ENCODE results near the gene TRIM63. TPM values are rescaled to one million over a fixed set of nuclear protein-coding genes. Genes with fewer than 3 reads are reported as not detected.
A peak's percentile ranks its signal among the peaks of the same experiment; 100 is the strongest.

The TRIM63 gene
- total RNA-seq, 6 donors from 2014 or later: 0.26 to 0.61 (median 0.34) TPM; not detected in 3

DNA sequence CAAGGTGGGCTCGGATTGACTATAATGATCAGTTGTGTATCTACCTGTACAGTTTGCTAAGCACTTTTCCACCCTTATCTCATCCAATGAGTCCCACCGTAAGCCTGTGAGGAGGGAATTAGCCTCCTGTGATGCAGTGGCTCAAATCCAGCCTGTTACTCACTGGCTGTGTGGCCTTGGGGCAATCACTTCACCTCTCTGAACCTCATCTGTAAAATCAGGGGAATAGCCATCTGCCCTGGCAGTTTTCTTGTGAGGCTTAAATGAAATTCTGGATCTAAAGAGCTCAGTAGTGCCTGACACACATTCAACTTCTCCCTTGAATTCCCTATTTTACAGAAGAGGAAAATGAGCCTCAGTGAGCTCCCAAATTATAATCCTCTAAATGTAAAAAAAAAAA, 53.3 kb downstream of the TRIM63 start:
- H3K4me3 ChIP-seq: no peak overlapping the region
- H3K9me3 ChIP-seq: no peaks in the 10 kb centered on the region
- ATAC-seq (ENCODE audit: low FRiP score in 2 of 2) (no peak), DNase-seq (no peak)
- H3K27ac ChIP-seq: no peak overlapping the region
- H3K27me3 ChIP-seq: no peaks in the 10 kb centered on the region
- TF ChIP-seq POLR2A (IDR thresholded peaks at IDR 0.05) (no peak), POLR2AphosphoS5 (IDR thresholded peaks at IDR 0.05) (no peak), EP300 (IDR thresholded peaks at IDR 0.05) (no peak)
- TF ChIP-seq, protein P1, sequence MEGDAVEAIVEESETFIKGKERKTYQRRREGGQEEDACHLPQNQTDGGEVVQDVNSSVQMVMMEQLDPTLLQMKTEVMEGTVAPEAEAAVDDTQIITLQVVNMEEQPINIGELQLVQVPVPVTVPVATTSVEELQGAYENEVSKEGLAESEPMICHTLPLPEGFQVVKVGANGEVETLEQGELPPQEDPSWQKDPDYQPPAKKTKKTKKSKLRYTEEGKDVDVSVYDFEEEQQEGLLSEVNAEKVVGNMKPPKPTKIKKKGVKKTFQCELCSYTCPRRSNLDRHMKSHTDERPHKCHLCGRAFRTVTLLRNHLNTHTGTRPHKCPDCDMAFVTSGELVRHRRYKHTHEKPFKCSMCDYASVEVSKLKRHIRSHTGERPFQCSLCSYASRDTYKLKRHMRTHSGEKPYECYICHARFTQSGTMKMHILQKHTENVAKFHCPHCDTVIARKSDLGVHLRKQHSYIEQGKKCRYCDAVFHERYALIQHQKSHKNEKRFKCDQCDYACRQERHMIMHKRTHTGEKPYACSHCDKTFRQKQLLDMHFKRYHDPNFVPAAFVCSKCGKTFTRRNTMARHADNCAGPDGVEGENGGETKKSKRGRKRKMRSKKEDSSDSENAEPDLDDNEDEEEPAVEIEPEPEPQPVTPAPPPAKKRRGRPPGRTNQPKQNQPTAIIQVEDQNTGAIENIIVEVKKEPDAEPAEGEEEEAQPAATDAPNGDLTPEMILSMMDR (IDR thresholded peaks at IDR 0.05): no peak
- H3K4me1 ChIP-seq: peaks cover 2 to 28% (median 22%) of the 10 kb centered on the region in 4 donors
- WGBS, 2 donors: 93 to 94% methylated on average over 2 of the region's 2 CpGs
- H3K36me3 ChIP-seq: no peaks in the 10 kb centered on the region

DNA sequence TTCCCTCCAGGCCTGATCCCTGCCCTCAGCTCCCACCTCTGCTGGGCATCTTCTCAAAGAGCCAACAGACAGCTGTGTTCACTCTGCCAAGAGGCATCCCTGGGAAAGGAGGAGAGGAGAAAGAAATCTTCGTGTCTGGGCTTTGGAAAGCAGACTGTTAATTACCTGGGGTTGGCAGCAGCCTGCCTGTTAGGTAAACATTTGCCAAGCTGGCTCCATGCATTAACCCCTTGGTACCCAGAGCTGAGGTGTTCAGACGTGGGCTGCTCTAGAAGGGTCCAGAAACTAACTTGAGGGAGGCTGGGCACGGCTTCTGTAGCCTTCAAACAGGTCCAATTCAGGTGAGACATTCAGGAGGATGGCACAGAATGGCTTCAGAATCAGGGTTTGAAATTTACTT, 54.6 kb downstream of the TRIM63 start:
- no peaks in the 10 kb centered on the region for H3K9me3 ChIP-seq
- H3K4me1 ChIP-seq: peaks cover 2 to 28% (median 22%) of the 10 kb centered on the region in 4 donors
- no peak for DNase-seq
- H3K4me3 ChIP-seq: no peak overlapping the region
- TF ChIP-seq EP300 (IDR thresholded peaks at IDR 0.05): no peak
- TF ChIP-seq, protein P1 (IDR thresholded peaks at IDR 0.05): no peak
- ATAC-seq (ENCODE audit: low FRiP score in 2 of 2): no peak
- WGBS, 2 donors: 33 to 57% methylated on average over 1 to 3 of the region's 3 CpGs
- no peaks in the 10 kb centered on the region for H3K36me3 ChIP-seq
- no peak overlapping the region for H3K27ac ChIP-seq
- no peaks in the 10 kb centered on the region for H3K27me3 ChIP-seq

DNA sequence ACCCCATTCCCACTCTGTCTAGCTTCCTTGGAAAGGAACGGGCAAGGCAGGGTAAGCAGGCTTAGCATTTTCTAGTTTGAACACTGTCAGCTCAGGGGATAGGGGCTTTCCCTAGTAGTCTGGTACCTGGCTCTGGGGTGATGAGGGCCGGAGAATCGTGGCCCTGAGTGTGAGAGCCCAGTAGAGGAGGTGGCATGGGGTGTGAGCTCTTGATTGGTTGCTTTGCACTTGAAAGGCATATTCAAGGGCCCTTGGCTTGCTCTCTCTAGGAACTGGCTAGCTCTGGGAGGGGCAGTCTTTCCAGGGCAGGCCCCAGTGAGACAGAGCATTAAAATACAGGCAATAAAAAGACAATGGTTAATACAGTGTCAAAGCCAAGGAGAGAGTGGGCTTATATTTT, 56.6 kb downstream of the TRIM63 start:
- Histone ChIP-seq H3K36me3 (no peaks in the 10 kb centered on the region), H3K27ac (no peak overlapping the region), H3K4me1 (peaks cover 0 to 14% (median 9%) of the 10 kb centered on the region in 4 donors), H3K27me3 (no peaks in the 10 kb centered on the region), H3K9me3 (no peaks in the 10 kb centered on the region), H3K4me3 (no peak overlapping the region)
- ATAC-seq (ENCODE audit: low FRiP score in 2 of 2) (peak; percentile 36 to 82), DNase-seq (peak in 1 of 2 donors; percentile 81)
- 57 to 75% methylated on average over 3 of the region's 3 CpGs for WGBS, 2 donors
- TF ChIP-seq POLR2A (IDR thresholded peaks at IDR 0.05): no peak

DNA sequence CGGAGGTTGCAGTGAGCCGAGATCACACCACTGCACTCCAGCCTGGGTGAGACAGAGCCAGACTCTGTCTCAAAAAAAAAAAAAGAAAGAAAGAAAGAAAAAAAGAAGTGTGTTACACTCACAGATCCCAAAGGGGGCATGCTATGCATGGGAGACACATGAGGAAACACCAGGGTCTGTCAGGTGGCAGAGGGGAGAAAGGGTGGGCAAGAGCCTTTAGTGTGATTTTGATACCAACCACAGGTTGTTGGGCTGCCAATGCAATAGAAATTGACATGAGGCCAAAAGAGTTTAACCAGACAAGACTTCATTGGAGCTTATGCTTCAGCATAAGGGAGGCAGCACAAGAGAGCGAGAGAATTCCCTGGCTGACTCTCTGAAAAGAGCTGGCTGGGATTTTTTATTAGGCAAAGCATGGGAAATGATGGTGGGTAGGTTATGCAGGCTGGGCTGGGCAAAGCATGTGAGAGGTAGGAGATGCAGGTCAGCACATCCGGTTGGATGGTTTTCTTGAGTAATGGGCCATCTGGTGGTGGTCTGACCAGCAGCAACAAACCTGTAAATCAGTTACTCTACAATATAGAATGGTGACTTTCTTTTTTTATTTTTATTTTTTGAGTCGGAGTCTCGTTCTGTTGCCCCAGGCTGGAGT, 57.5 kb downstream of the TRIM63 start:
- no peak for ATAC-seq (ENCODE audit: low FRiP score in 2 of 2)
- Histone ChIP-seq H3K36me3 (no peaks in the 10 kb centered on the region), H3K4me3 (no peak overlapping the region), H3K4me1 (peaks cover 0 to 5% (median 2%) of the 10 kb centered on the region in 4 donors), H3K27me3 (no peaks in the 10 kb centered on the region), H3K27ac (no peak overlapping the region), H3K9me3 (no peaks in the 10 kb centered on the region)
- DNase-seq: no peak
- TF ChIP-seq, protein P1 (IDR thresholded peaks at IDR 0.05): no peak
- TF ChIP-seq POLR2A (IDR thresholded peaks at IDR 0.05) (no peak), EP300 (IDR thresholded peaks at IDR 0.05) (no peak), POLR2AphosphoS5 (IDR thresholded peaks at IDR 0.05) (no peak)
- 68% methylated on average over 4 to 6 of the region's 6 CpGs for WGBS, 2 donors

DNA sequence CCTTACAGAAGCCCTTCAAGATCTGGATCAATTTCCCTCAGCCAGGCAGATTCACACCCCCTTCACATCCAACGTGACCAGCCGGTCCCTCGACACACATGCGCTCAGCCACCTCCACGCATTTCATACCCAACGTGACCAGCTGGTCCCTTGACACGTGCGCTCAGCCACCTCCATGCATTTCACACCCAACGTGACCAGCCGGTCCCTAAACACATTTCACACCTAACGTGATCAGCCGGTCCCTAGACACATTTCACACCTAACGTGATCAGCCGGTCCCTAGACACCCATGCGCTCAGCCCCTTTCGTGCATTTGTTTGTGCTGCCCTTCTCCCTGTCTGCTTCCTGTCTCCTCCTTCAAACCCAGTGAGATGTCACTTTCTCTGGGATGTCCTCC, 60.7 kb downstream of the TRIM63 start:
- DNase-seq (no peak), ATAC-seq (ENCODE audit: low FRiP score in 2 of 2) (no peak)
- Histone ChIP-seq H3K9me3 (no peaks in the 10 kb centered on the region), H3K27me3 (no peaks in the 10 kb centered on the region), H3K27ac (no peak overlapping the region), H3K36me3 (no peaks in the 10 kb centered on the region), H3K4me3 (no peak overlapping the region), H3K4me1 (no peaks in the 10 kb centered on the region)
- WGBS, 2 donors: 90% methylated on average over 16 of the region's 16 CpGs
- TF ChIP-seq EP300 (IDR thresholded peaks at IDR 0.05) (no peak), POLR2A (IDR thresholded peaks at IDR 0.05) (no peak), POLR2AphosphoS5 (IDR thresholded peaks at IDR 0.05) (no peak)
- TF ChIP-seq, protein P1 (IDR thresholded peaks at IDR 0.05): no peak

Data from upper lobe of left lung (tissue), 6 donors.